DND-41 (cell line): Measurements from ENCODE around the gene STXBP4.

Source experiments
- ATAC-seq: fragments of 200-7000 bp; cut with Tn5 transposase; 3 replicates; pipeline ENCODE4 v1.9.1; 2021; ENCODE audit warnings: low read depth; ENCODE audit not compliant: insufficient read depth
- DNase-seq: peaks from one replicate; pipeline ENCODE4 v3.0.0-alpha.2; 2020
- H2AFZ ChIP-seq: 2 replicates; pipeline ENCODE4 v1.6.0; 2012; ENCODE audit warnings: low read depth, low read length
- H3K27ac ChIP-seq: 2 replicates; pipeline ENCODE4 v1.5.1; 2012; ENCODE audit warnings: low read length, inconsistent platforms
- H3K27me3 ChIP-seq: fragments of 200-600 bp; sonication (generic); 2 replicates; pipeline ENCODE4 v1.6.0; 2012; ENCODE audit warnings: low read length, mild to moderate bottlenecking, inconsistent platforms; ENCODE audit not compliant: insufficient read depth, poor library complexity
- H3K36me3 ChIP-seq: 2 replicates; pipeline ENCODE4 v1.5.1; 2012; ENCODE audit warnings: low read length, inconsistent platforms; ENCODE audit not compliant: insufficient read depth
- H3K4me1 ChIP-seq: 2 replicates; pipeline ENCODE4 v1.5.1; 2012; ENCODE audit warnings: mild to moderate bottlenecking, low read length; ENCODE audit not compliant: insufficient read depth
- H3K4me2 ChIP-seq: 2 replicates; pipeline ENCODE4 v1.6.0; 2012; ENCODE audit warnings: mild to moderate bottlenecking, moderate library complexity, low read length, inconsistent platforms; ENCODE audit not compliant: insufficient read depth
- H3K4me3 ChIP-seq, 2 experiments: fragments of 200-600 bp in 1 of 2; shearing (Covaris generic) in 1 of 2; 2 replicates each; pipeline ENCODE4 v1.5.1; 2012 to 2016; ENCODE audit warnings: inconsistent platforms in 2 of 2, low read length in 2 of 2, mild to moderate bottlenecking in 2 of 2, low read depth in 1 of 2, moderate library complexity in 1 of 2
- H3K79me2 ChIP-seq: 2 replicates; pipeline ENCODE4 v1.6.0; 2012; ENCODE audit warnings: low read length, inconsistent platforms; ENCODE audit not compliant: insufficient read depth
- H3K9ac ChIP-seq: 2 replicates; pipeline ENCODE4 v1.6.0; 2012; ENCODE audit warnings: low read depth, mild to moderate bottlenecking, inconsistent platforms, low read length, moderate library complexity
- H3K9me3 ChIP-seq: 2 replicates; pipeline ENCODE4 v1.5.1; 2012; ENCODE audit warnings: low read length, moderate library complexity, mild to moderate bottlenecking, inconsistent platforms; ENCODE audit not compliant: insufficient read depth, severe bottlenecking
- H4K20me1 ChIP-seq: 2 replicates; pipeline ENCODE4 v1.6.0; 2012; ENCODE audit warnings: low read length; ENCODE audit not compliant: insufficient read depth
- EZH2 ChIP-seq: IDR thresholded peaks from 3 replicates; pipeline ENCODE4 v1.6.1; 2012; ENCODE audit warnings: borderline replicate concordance, low read depth, mild to moderate bottlenecking, moderate library complexity, low read length, inconsistent platforms; ENCODE audit not compliant: severe bottlenecking
- TF ChIP-seq, protein P1 (sequence below): IDR thresholded peaks from 2 replicates; pipeline ENCODE4 v1.5.1; 2012; ENCODE audit warnings: borderline replicate concordance, low read length, moderate library complexity, mild to moderate bottlenecking; ENCODE audit not compliant: poor library complexity, severe bottlenecking; ENCODE audit errors: extremely low read depth

The STXBP4 gene

DNA sequence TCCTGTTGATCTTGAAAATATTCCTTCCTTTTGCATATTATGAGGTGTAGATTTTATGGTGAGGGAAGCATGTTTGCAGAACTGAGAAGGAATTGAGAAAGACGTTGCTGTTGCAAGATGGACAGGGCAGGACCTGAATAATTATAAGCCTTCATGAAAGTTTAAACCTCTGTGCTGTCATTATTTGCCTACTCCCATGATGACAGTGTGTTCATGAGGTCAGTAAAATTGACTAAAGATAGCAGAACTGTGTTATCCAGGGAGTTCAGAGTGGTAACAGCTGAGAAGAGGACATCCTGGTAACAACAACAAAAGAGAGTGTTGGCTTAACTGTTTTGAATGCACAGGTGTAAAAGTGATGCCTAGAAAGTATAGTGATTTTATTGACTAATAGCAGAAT, 250.9 kb downstream of the STXBP4 start:
- H3K79me2 ChIP-seq: no peaks in the 10 kb centered on the region
- H3K4me3 ChIP-seq: no peak overlapping the region
- ATAC-seq (no peak), DNase-seq (no peak)
- H2AFZ ChIP-seq: no peak overlapping the region
- no peaks in the 10 kb centered on the region for H3K27me3 ChIP-seq
- H3K4me2 ChIP-seq: no peak overlapping the region
- H3K27ac ChIP-seq: no peak overlapping the region
- H3K4me1 ChIP-seq: no peaks in the 10 kb centered on the region
- H3K9me3 ChIP-seq: no peaks in the 10 kb centered on the region
- H3K36me3 ChIP-seq: no peaks in the 10 kb centered on the region
- H3K9ac ChIP-seq: no peak overlapping the region
- H4K20me1 ChIP-seq: no peaks in the 10 kb centered on the region
- no peak for TF ChIP-seq EZH2
- TF ChIP-seq, protein P1, sequence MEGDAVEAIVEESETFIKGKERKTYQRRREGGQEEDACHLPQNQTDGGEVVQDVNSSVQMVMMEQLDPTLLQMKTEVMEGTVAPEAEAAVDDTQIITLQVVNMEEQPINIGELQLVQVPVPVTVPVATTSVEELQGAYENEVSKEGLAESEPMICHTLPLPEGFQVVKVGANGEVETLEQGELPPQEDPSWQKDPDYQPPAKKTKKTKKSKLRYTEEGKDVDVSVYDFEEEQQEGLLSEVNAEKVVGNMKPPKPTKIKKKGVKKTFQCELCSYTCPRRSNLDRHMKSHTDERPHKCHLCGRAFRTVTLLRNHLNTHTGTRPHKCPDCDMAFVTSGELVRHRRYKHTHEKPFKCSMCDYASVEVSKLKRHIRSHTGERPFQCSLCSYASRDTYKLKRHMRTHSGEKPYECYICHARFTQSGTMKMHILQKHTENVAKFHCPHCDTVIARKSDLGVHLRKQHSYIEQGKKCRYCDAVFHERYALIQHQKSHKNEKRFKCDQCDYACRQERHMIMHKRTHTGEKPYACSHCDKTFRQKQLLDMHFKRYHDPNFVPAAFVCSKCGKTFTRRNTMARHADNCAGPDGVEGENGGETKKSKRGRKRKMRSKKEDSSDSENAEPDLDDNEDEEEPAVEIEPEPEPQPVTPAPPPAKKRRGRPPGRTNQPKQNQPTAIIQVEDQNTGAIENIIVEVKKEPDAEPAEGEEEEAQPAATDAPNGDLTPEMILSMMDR: no peak

DNA sequence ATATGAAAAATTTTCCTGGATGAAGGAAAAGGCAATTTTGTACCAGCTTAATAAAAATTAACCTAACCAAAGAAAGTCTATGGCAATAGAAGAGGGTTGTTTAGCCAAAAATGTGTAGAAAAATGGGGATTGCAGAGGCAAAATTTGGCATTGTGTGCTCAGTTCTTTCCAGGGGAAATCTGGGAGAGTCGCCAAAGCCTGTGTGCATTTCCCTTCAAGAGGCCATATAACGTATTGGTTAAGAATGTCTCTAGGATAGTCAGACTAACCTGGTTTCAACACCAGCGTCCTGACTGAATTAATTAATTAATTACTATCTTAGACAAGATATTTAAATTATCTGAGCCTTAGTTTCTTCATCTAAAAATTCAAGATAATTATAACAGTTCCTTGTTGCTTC, 251.4 kb downstream of the STXBP4 start:
- Histone ChIP-seq H3K4me3 (no peak overlapping the region), H3K9ac (no peak overlapping the region), H3K27ac (no peak overlapping the region), H2AFZ (no peak overlapping the region), H3K36me3 (no peaks in the 10 kb centered on the region), H3K9me3 (no peaks in the 10 kb centered on the region), H3K27me3 (no peaks in the 10 kb centered on the region), H4K20me1 (no peaks in the 10 kb centered on the region), H3K4me2 (no peak overlapping the region), H3K79me2 (no peaks in the 10 kb centered on the region), H3K4me1 (no peaks in the 10 kb centered on the region)
- no peak for TF ChIP-seq EZH2
- TF ChIP-seq, protein P1: no peak
- ATAC-seq: no peak
- DNase-seq: no peak
